Peyer's patch (tissue), 4 donors: Measurements from ENCODE around the gene NVL.

Source experiments
- CTCF ChIP-seq, 6 experiments: fragments of 450-650 bp in 4 of 6; fragments of 200-600 bp in 2 of 6; sonication (generic) in 1 of 6; IDR thresholded peaks; one replicate each; pipeline ENCODE4 v1.5.1; 2017 to 2019; ENCODE audit warnings: antibody characterized with exemption in 6 of 6, mild to moderate bottlenecking in 3 of 6, moderate library complexity in 1 of 6
- POLR2A ChIP-seq, 2 donors: fragments of 450-650 bp; IDR thresholded peaks; one replicate each; pipeline ENCODE4 v1.5.1; 2017; ENCODE audit warnings: antibody characterized with exemption in 2 of 2, mild to moderate bottlenecking in 2 of 2, moderate library complexity in 2 of 2

GRCh38 chr1:224301391-224301790 is 28.6 kb downstream of the NVL start:
- TF ChIP-seq CTCF (IDR thresholded peaks at IDR 0.05) (no peak), POLR2A (IDR thresholded peaks at IDR 0.05) (no peak)
